Measurements from ENCODE around the gene TMEM115.

DNA sequence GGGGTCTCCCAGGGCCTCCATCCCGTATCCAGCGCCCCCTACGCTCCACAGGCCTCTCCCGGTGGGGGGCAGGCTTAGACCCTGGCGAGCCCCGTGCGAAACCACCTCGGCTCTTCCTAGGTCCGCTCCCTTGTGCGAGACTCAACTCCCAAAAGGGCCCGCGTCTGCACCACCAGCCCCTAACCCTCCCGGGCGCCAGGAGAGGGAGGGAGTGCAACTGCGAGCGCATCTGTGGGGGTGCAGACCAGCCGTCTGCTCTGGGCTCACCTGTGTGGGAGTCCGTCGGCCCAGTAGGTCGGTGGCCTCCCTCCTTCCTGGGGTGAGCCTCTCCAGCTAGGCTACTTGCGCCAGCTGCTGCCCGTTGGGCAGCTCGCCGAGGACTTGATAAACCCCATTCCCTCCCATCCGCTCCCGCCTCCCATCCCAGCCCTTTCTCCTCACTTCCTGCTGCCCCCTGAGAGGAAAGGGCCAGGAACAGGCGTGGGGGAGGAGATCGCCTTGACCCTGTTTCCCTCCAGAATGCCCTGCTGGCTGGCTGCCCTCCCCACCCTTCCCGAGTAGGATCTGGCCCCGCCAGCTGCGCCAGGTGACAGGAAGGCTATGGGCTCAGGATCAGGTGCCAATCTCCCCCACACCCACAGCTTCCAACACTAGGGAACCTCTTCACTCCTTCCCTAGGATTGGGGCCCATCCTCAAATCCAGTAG lies 36.8 kb downstream of the TMEM115 start, which contains the start of gene HYAL2:
- TF ChIP-seq ZC3H10 (CRISPR knock-in tag; IDR thresholded peaks at IDR 0.05) (no peak), ZNF8 (CRISPR knock-in tag; IDR thresholded peaks at IDR 0.05) (no peak), PPARA (CRISPR knock-in tag; IDR thresholded peaks at IDR 0.05; ENCODE audit: borderline replicate concordance) (no peak)
- TF ChIP-seq, protein P1, sequence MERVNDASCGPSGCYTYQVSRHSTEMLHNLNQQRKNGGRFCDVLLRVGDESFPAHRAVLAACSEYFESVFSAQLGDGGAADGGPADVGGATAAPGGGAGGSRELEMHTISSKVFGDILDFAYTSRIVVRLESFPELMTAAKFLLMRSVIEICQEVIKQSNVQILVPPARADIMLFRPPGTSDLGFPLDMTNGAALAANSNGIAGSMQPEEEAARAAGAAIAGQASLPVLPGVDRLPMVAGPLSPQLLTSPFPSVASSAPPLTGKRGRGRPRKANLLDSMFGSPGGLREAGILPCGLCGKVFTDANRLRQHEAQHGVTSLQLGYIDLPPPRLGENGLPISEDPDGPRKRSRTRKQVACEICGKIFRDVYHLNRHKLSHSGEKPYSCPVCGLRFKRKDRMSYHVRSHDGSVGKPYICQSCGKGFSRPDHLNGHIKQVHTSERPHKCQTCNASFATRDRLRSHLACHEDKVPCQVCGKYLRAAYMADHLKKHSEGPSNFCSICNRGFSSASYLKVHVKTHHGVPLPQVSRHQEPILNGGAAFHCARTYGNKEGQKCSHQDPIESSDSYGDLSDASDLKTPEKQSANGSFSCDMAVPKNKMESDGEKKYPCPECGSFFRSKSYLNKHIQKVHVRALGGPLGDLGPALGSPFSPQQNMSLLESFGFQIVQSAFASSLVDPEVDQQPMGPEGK (CRISPR knock-in tag; IDR thresholded peaks at IDR 0.05; ENCODE audit: borderline replicate concordance), result no peak

Data from SK-N-SH treated with all-trans-retinoic acid at 6 μM for 48 hours (cell line).